NCI-H2227 (cell line): ENCODE measurements around the gene TWF2.
A peak's percentile ranks its signal among the peaks of the same experiment; 100 is the strongest.

Experiments
- DNase-seq: peaks from one replicate; lab custom pipeline; 2025; ENCODE audit not compliant: unreplicated experiment; lab: John Stamatoyannopoulos, UW

The TWF2 gene

GRCh38 chr3:52259035-52259434 lies 20.1 kb upstream of the TWF2 start:
- DNase-seq, result no peak

- no peak for DNase-seq
These were observed 19.0 kb upstream of the TWF2 start for GRCh38 chr3:52257911-52258310.

- no peak for DNase-seq
These were observed 17.7 kb upstream of the TWF2 start for GRCh38 chr3:52256622-52257021.

- no peak for DNase-seq
These were observed 17.2 kb upstream of the TWF2 start for GRCh38 chr3:52256159-52256558.

- DNase-seq, result no peak
These were observed 15.7 kb upstream of the TWF2 start for GRCh38 chr3:52254608-52255007.

GRCh38 chr3:52253314-52254304 lies 14.7 kb upstream of the TWF2 start:
- DNase-seq, result no peak

- DNase-seq, result no peak
These were observed 11.2 kb upstream of the TWF2 start for GRCh38 chr3:52250122-52250521.

- DNase-seq, result no peak
These were observed 10.7 kb upstream of the TWF2 start for GRCh38 chr3:52249683-52250082.

- peak; percentile 37 for DNase-seq
These were observed 10.0 kb upstream of the TWF2 start for GRCh38 chr3:52248816-52249547.

GRCh38 chr3:52248165-52248541 lies 9.2 kb upstream of the TWF2 start:
- DNase-seq, result no peak

- no peak for DNase-seq
These were observed 8.6 kb upstream of the TWF2 start for GRCh38 chr3:52247409-52248164.

- no peak for DNase-seq
These were observed 7.9 kb upstream of the TWF2 start for GRCh38 chr3:52246728-52247408.

GRCh38 chr3:52246264-52246620 lies 7.3 kb upstream of the TWF2 start:
- no peak for DNase-seq

- peak; percentile 46 for DNase-seq
These were observed 6.6 kb upstream of the TWF2 start, which contains the start of gene PPM1M for GRCh38 chr3:52245322-52246263. Gene PPM1M, plus strand, starts transcription at chr3:52245759. Its CDS starts 66 bp downstream, at chr3:52245825.

GRCh38 chr3:52243791-52244628 lies 5.1 kb upstream of the TWF2 start:
- DNase-seq, result no peak

GRCh38 chr3:52242039-52242438 lies 3.1 kb upstream of the TWF2 start:
- DNase-seq, result no peak

- DNase-seq, result no peak
These were observed 2.0 kb upstream of the TWF2 start for GRCh38 chr3:52240886-52241370.

GRCh38 chr3:52240059-52240885 lies 1.3 kb upstream of the TWF2 start:
- peak; percentile 41 for DNase-seq
